CD14-positive monocyte (primary cell): Measurements from ENCODE around the gene MATK. TPM values are rescaled to one million over a fixed set of nuclear protein-coding genes. Genes with fewer than 3 reads are reported as not detected.

Experiments used
- DNase-seq, 3 donors: peaks; one replicate each; pipeline ENCODE4 v3.0.0-alpha.2; 2011 to 2022
- H2AFZ ChIP-seq: 2 replicates; pipeline ENCODE4 v1.6.0; 2012; ENCODE audit warnings: mild to moderate bottlenecking, low read depth, low read length, inconsistent platforms; ENCODE audit not compliant: insufficient read depth, poor library complexity, severe bottlenecking
- H3K27ac ChIP-seq, 2 donors: 1 replicate in 1 of 2; 2 replicates in 1 of 2; pipeline ENCODE4 v1.5.1; 2012 to 2013; ENCODE audit warnings: low read length in 2 of 2, control low read depth in 1 of 2, inconsistent platforms in 1 of 2, low read depth in 1 of 2, mild to moderate bottlenecking in 1 of 2
- H3K27me3 ChIP-seq, 2 donors: one replicate each; pipeline versions ENCODE4 v1.6.0 to v1.6.1; 2011 to 2013; ENCODE audit warnings: low read length in 2 of 2; ENCODE audit not compliant: control insufficient read depth in 2 of 2, insufficient read depth in 2 of 2
- H3K36me3 ChIP-seq, 2 donors: replicated peaks in 1 of 2; 1 replicate in 1 of 2; 2 replicates in 1 of 2; pipeline versions ENCODE4 v1.5.1 to v1.6.1; 2012 to 2013; ENCODE audit warnings: low read length in 2 of 2, control low read depth in 1 of 2, inconsistent platforms in 1 of 2, mild to moderate bottlenecking in 1 of 2; ENCODE audit not compliant: insufficient read depth in 2 of 2, control insufficient read depth in 1 of 2
- H3K4me1 ChIP-seq, 2 donors: 1 replicate in 1 of 2; 2 replicates in 1 of 2; pipeline versions ENCODE4 v1.5.1 to v1.6.1; 2012 to 2013; ENCODE audit warnings: low read length in 2 of 2, control low read depth in 1 of 2, inconsistent platforms in 1 of 2, mild to moderate bottlenecking in 1 of 2, moderate library complexity in 1 of 2; ENCODE audit not compliant: insufficient read depth in 2 of 2, control insufficient read depth in 1 of 2
- H3K4me2 ChIP-seq: replicated peaks from 2 replicates; pipeline ENCODE3; 2012; ENCODE audit warnings: low read length, moderate library complexity, mild to moderate bottlenecking; ENCODE audit not compliant: poor library complexity, severe bottlenecking; ENCODE audit errors: extremely low read depth
- H3K4me3 ChIP-seq, 3 experiments: fragments of 200-600 bp in 1 of 3; sonication (generic) in 1 of 3; replicated peaks in 1 of 3; 1 replicate in 2 of 3; 2 replicates in 1 of 3; pipeline ENCODE4 v1.5.1; 2011 to 2013; ENCODE audit warnings: low read length in 3 of 3, mild to moderate bottlenecking in 3 of 3, control low read depth in 2 of 3, low read depth in 2 of 3, inconsistent platforms in 1 of 3, moderate library complexity in 1 of 3
- H3K79me2 ChIP-seq: 2 replicates; pipeline ENCODE4 v1.6.0; 2012; ENCODE audit warnings: mild to moderate bottlenecking, control low read depth, inconsistent platforms, low read length, moderate library complexity; ENCODE audit not compliant: insufficient read depth
- H3K9ac ChIP-seq: 2 replicates; pipeline ENCODE4 v1.6.0; 2017; ENCODE audit warnings: low read length, mild to moderate bottlenecking; ENCODE audit not compliant: insufficient read depth, poor library complexity, severe bottlenecking
- H3K9me3 ChIP-seq, 2 donors: replicated peaks in 1 of 2; 1 replicate in 1 of 2; 2 replicates in 1 of 2; pipeline versions ENCODE4 v1.5.1 to v1.6.1; 2012 to 2013; ENCODE audit warnings: low read length in 2 of 2, control low read depth in 1 of 2; ENCODE audit not compliant: control insufficient read depth in 1 of 2, insufficient read depth in 1 of 2
- H4K20me1 ChIP-seq: 2 replicates; pipeline ENCODE4 v1.6.0; 2012; ENCODE audit warnings: mild to moderate bottlenecking, low read length, control low read depth, moderate library complexity; ENCODE audit not compliant: insufficient read depth
- H3K27ac Mint-ChIP-seq, 7 donors: one replicate each; pipeline ENCODE4 v1.8.0; 2020; ENCODE audit warnings: mild to moderate bottlenecking in 7 of 7, mixed read lengths in 7 of 7, moderate library complexity in 6 of 7, inconsistent platforms in 2 of 7
- H3K27me3 Mint-ChIP-seq, 3 donors: one replicate each; pipeline ENCODE4 v1.8.0; 2021 to 2022; ENCODE audit warnings: low read depth in 3 of 3, mild to moderate bottlenecking in 3 of 3, mixed read lengths in 3 of 3, moderate library complexity in 3 of 3, inconsistent platforms in 1 of 3
- H3K36me3 Mint-ChIP-seq, 2 donors: one replicate each; pipeline ENCODE4 v1.8.0; 2020; ENCODE audit warnings: mixed read lengths in 2 of 2, inconsistent platforms in 1 of 2, mild to moderate bottlenecking in 1 of 2
- H3K4me1 Mint-ChIP-seq: one replicate; pipeline ENCODE4 v1.8.0; 2020; ENCODE audit warnings: mild to moderate bottlenecking, mixed read lengths
- H3K4me3 Mint-ChIP-seq, 2 donors: one replicate each; pipeline ENCODE4 v1.8.0; 2020; ENCODE audit warnings: mild to moderate bottlenecking in 2 of 2, mixed read lengths in 2 of 2, moderate library complexity in 1 of 2
- H3K9me3 Mint-ChIP-seq, 7 donors: one replicate each; pipeline ENCODE4 v1.8.0; 2020 to 2022; ENCODE audit warnings: mixed read lengths in 7 of 7, mild to moderate bottlenecking in 6 of 7, moderate library complexity in 6 of 7, inconsistent platforms in 2 of 7
- WGBS: methylation state at CpG from one replicate; pipeline ENCODE4 v1.1.5; 2013; ENCODE audit warnings: missing lambda C conversion rate; ENCODE audit not compliant: insufficient coverage; 5-methylcytosine and 5-hydroxymethylcytosine counted together
- intact Hi-C, 2 donors: fragments of 100-400 bp; cut with micrococcal nuclease; formaldehyde crosslinking; loops; one replicate each; pipeline versions ENCODE4 v1.15.0 to v1.15.1; 2023
- polyA plus RNA-seq, 3 donors: library from polyadenylated mRNA; depleted of rRNA in 1 of 3; unstranded in 2 of 3; stranded (reverse) in 1 of 3; fragments of 300-500 nt in 2 of 3; fragments of >200 nt in 1 of 3; fragmentation: Illumina TruSeq in 2 of 3; gene quantifications; 1 replicate in 2 of 3; 2 replicates in 1 of 3; pipeline ENCODE4 v1.2.3, GENCODE V29; 2012 to 2021
- TF ChIP-seq, protein P1 (sequence below): fragments of 200-600 bp; IDR thresholded peaks from one replicate; pipeline ENCODE4 v1.8.0; 2022; ENCODE audit warnings: antibody characterized with exemption, mild to moderate bottlenecking

MATK gene
- polyA plus RNA-seq, 3 donors: 0.20 to 0.44 (median 0.35) TPM

DNA sequence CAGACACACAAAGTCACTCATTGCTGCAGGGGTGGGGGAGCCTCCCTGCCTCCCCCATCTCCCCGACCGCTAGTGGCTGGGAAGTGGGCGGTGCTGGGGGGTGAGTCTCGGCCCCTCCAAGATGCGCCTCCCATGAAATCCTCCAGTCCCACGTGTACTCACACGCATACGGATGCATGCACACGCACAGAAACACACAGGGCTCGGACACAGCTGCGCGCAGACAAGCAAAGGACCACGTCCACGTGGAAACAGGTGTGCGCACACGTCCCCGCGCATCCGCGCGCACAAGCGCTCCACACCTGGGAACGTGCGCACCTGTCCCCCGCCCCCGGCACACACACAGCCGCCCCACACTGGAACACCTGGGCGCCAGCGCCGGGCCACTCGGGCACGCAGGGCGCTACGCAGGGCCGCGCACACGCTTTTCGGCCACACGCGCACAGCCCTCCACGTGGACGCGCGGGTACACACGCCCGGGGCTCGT lies 687 bp downstream of the MATK start:
- H3K4me1 ChIP-seq: peaks cover 7 to 15% of the 10 kb centered on the region in 2 donors
- no peak overlapping the region for H3K9ac ChIP-seq
- Mint-ChIP-seq H3K36me3 (peaks cover 1 to 7% of the 10 kb centered on the region in 2 donors), H3K4me1 (peaks cover 9% of the 10 kb centered on the region), H3K27ac (no peak overlapping the region), H3K9me3 (peaks cover 19 to 32% (median 24%) of the 10 kb centered on the region in 7 donors), H3K27me3 (peaks cover 16 to 32% (median 17%) of the 10 kb centered on the region in 3 donors), H3K4me3 (peak overlapping the region; percentile 34 to 78)
- H2AFZ ChIP-seq: peak overlapping the region; percentile 50
- no peaks in the 10 kb centered on the region for H3K79me2 ChIP-seq
- DNase-seq: no peak
- no peaks in the 10 kb centered on the region for H4K20me1 ChIP-seq
- peaks cover 0 to 13% of the 10 kb centered on the region in 2 donors for H3K27me3 ChIP-seq
- peak overlapping the region in 1 of 3 experiments; percentile 64 for H3K4me3 ChIP-seq
- TF ChIP-seq, protein P1, sequence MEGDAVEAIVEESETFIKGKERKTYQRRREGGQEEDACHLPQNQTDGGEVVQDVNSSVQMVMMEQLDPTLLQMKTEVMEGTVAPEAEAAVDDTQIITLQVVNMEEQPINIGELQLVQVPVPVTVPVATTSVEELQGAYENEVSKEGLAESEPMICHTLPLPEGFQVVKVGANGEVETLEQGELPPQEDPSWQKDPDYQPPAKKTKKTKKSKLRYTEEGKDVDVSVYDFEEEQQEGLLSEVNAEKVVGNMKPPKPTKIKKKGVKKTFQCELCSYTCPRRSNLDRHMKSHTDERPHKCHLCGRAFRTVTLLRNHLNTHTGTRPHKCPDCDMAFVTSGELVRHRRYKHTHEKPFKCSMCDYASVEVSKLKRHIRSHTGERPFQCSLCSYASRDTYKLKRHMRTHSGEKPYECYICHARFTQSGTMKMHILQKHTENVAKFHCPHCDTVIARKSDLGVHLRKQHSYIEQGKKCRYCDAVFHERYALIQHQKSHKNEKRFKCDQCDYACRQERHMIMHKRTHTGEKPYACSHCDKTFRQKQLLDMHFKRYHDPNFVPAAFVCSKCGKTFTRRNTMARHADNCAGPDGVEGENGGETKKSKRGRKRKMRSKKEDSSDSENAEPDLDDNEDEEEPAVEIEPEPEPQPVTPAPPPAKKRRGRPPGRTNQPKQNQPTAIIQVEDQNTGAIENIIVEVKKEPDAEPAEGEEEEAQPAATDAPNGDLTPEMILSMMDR: no peak
- H3K27ac ChIP-seq: no peak overlapping the region
- peaks cover 22 to 32% of the 10 kb centered on the region in 2 donors for H3K9me3 ChIP-seq
- peak overlapping the region; percentile 76 for H3K4me2 ChIP-seq
- intact Hi-C loops: no loop called here
- H3K36me3 ChIP-seq: no peaks in the 10 kb centered on the region
- 0% methylated on average over 43 of the region's 47 CpGs for WGBS

DNA sequence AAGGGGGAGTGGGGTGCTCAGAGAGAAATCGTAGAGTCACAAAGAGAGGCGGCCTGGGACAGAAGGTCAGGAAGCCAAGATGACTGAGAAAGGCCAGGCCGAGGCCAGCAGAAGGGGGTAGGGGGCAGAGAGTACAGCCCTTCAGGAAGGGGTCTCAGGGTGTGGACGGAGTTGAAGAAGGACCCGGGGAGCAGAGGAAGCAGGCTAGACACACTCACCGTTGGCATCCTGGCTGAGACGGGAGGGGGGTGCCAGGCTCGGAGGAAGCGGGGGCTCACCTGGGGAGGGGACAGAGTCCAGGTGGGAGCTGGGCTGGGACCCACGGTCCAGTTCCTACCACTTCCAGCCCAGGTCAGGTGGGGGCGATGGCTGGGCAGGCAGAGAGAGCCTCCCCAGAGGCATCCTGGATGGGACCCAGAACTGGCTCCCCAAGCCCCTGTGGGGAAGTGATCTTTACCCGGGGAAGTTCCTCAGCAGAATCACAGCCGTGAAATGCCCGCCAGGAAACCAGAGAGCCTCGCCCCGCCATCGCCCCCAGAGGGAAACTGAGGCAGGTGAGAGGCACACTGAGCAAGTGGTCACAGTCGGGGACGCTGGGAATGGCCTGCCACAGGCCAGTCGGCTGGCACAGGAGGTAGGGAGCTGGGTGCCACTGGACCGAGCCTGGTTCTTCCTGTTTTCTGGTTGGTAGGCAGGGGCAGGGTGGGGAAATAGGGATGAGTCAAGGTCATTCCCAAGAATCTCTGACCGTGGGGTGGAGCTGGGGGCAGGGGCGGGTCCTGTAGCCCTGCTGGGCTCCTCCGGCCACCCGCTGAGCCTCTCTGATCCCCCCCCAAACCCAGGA lies 1.4 kb downstream of the MATK start:
- Histone ChIP-seq H3K9me3 (peaks cover 22 to 32% of the 10 kb centered on the region in 2 donors), H3K4me3 (peak overlapping the region in 1 of 3 experiments; percentile 64), H3K36me3 (no peaks in the 10 kb centered on the region), H3K4me1 (peaks cover 7 to 15% of the 10 kb centered on the region in 2 donors), H3K9ac (no peak overlapping the region), H3K27ac (no peak overlapping the region), H3K27me3 (peaks cover 0 to 13% of the 10 kb centered on the region in 2 donors), H3K4me2 (peak overlapping the region; percentile 76), H2AFZ (peak overlapping the region; percentile 50), H3K79me2 (no peaks in the 10 kb centered on the region), H4K20me1 (no peaks in the 10 kb centered on the region)
- intact Hi-C loops: no loop called here
- TF ChIP-seq, protein P1: no peak
- H3K9me3 Mint-ChIP-seq: peaks cover 19 to 35% (median 23%) of the 10 kb centered on the region in 7 donors
- H3K27ac Mint-ChIP-seq: peak overlapping the region in 1 of 7 donors; percentile 52
- DNase-seq: peak in 1 of 3 donors; percentile 36
- H3K4me3 Mint-ChIP-seq: peak overlapping the region; percentile 60 to 78
- H3K27me3 Mint-ChIP-seq: peaks cover 16 to 30% (median 17%) of the 10 kb centered on the region in 3 donors
- peaks cover 9% of the 10 kb centered on the region for H3K4me1 Mint-ChIP-seq
- H3K36me3 Mint-ChIP-seq: peaks cover 1 to 7% of the 10 kb centered on the region in 2 donors
- WGBS: 25% methylated on average over 21 of the region's 25 CpGs
